Coronary artery (tissue), 2 donors: ENCODE data around the gene HLA-DPA1.

Experiments
- DNase-seq: peaks from one replicate; pipeline ENCODE4 v3.0.0-alpha.2; 2017; ENCODE audit warnings: low spot score
- H3K27ac ChIP-seq, 2 donors: fragments of 200-600 bp; sonication (generic); one replicate each; pipeline ENCODE4 v1.5.1; 2016 to 2019
- H3K4me3 ChIP-seq: fragments of 200-600 bp; sonication (generic); 2 replicates; pipeline ENCODE4 v1.5.1; 2016; ENCODE audit warnings: mild to moderate bottlenecking, moderate library complexity
- TF ChIP-seq, protein P1 (sequence below): fragments of 200-600 bp; sonication (generic); IDR thresholded peaks from one replicate; pipeline ENCODE4 v1.5.1; 2019; ENCODE audit warnings: antibody characterized with exemption

Gene HLA-DPA1

GRCh38 chr6:33028220-33028849 is 45.1 kb downstream of the HLA-DPA1 start:
- DNase-seq: no peak
- Histone ChIP-seq H3K4me3 (no peak overlapping the region), H3K27ac (peak overlapping the region in 1 of 2 donors; percentile 77)
- TF ChIP-seq, protein P1, sequence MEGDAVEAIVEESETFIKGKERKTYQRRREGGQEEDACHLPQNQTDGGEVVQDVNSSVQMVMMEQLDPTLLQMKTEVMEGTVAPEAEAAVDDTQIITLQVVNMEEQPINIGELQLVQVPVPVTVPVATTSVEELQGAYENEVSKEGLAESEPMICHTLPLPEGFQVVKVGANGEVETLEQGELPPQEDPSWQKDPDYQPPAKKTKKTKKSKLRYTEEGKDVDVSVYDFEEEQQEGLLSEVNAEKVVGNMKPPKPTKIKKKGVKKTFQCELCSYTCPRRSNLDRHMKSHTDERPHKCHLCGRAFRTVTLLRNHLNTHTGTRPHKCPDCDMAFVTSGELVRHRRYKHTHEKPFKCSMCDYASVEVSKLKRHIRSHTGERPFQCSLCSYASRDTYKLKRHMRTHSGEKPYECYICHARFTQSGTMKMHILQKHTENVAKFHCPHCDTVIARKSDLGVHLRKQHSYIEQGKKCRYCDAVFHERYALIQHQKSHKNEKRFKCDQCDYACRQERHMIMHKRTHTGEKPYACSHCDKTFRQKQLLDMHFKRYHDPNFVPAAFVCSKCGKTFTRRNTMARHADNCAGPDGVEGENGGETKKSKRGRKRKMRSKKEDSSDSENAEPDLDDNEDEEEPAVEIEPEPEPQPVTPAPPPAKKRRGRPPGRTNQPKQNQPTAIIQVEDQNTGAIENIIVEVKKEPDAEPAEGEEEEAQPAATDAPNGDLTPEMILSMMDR: no peak

- TF ChIP-seq, protein P1: no peak
- no peak overlapping the region for H3K27ac ChIP-seq
Observed at GRCh38 chr6:33024521-33024920, 48.9 kb downstream of the HLA-DPA1 start.

DNA sequence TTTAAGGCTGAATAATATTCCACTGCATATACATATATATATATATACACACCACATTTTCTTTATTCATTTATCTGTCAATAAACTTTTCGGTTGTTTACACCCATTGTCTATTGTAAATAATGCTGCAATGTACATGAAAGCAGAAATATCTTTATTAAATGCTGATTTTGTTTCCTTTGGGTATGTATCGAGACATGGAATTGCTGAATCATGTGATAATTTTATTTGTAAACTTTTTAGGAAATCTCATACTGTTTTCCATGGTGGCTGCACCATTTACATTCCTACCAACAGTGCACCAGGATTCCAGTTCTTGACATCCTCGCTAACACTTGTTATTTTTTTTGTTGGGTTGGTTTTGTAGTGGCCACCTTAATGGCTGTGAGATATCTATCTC is 49.9 kb downstream of the HLA-DPA1 start:
- Histone ChIP-seq H3K4me3 (no peak overlapping the region), H3K27ac (no peak overlapping the region)
- TF ChIP-seq, protein P1: no peak
- DNase-seq: no peak

More at GRCh38 chr6:33024521-33024920, 48.9 kb downstream of the HLA-DPA1 start:
- DNase-seq: no peak
- no peak overlapping the region for H3K4me3 ChIP-seq

DNA sequence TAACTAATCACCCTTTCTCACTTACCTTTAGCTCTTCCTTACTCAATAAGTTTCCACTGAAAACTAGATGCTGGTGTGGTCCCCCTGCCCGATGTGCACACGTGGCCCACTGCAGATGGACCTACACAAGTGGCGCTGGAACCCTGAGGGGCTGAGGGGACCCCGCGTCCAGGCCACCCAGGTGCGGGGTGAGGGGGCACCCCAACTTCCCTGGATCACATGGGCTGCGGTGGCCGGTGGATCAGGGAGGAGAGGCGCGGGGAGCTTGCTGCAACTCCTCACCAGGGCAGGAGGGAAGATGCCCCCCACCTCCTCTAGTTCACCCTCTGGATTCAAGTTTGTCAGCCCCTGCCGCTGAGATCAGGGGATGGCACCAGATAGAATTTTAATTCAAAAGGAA is 51.5 kb downstream of the HLA-DPA1 start:
- TF ChIP-seq, protein P1: no peak
- no peak overlapping the region for H3K27ac ChIP-seq
- no peak overlapping the region for H3K4me3 ChIP-seq
- no peak for DNase-seq

DNA sequence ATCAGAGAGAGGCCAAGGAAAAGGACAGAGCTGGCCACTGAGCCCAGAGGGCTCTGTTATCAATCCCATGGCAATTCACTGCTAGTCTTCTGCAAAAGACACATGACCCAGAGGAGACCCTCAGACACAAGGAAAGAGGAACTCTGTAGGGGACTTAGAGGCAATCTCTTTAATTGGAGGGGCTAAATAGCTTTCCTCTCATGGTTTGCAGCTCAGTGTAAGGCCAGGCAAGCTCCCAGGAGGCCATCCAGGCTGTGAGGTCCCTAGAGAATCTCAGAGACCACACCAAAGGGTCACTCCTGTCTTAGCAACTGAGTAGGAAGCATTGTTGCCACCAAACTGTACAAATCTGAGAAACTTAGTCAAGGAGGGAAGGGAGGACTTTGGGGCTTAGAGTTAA is 54.1 kb downstream of the HLA-DPA1 start:
- peak overlapping the region; percentile 60 for H3K4me3 ChIP-seq
- H3K27ac ChIP-seq: peak overlapping the region; percentile 65 to 70
- TF ChIP-seq, protein P1: no peak
- no peak for DNase-seq

- no peak for DNase-seq
- TF ChIP-seq, protein P1: no peak
Observed at GRCh38 chr6:33018904-33019303, 54.5 kb downstream of the HLA-DPA1 start.

DNA sequence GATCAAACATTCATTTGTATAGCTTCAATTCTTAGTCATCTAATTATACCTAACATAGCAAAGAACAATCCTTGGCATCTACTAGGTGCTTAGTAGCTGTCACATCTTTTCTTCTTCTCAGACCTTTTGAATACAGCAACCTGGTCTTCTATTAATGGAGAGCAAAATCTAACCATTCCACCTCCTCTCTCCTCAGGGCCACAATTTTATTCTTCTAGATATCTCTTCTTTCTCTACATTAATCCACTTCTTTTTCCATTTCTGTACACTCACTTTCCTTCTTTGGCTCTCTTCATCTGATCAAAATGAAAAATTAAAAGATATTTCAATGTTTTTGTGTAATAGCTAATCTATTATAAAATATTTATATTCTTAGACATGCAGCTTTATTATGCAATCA is 55.0 kb downstream of the HLA-DPA1 start:
- peak overlapping the region; percentile 60 for H3K4me3 ChIP-seq
- TF ChIP-seq, protein P1: no peak
- no peak for DNase-seq
- H3K27ac ChIP-seq: peak overlapping the region; percentile 50 to 65

More at GRCh38 chr6:33018904-33019303, 54.5 kb downstream of the HLA-DPA1 start:
- H3K4me3 ChIP-seq: peak overlapping the region; percentile 60
- peak overlapping the region; percentile 65 to 70 for H3K27ac ChIP-seq
